GM12878 (cell line): ENCODE results near the gene FUT8. TPM values are rescaled to one million over a fixed set of nuclear protein-coding genes. Genes with fewer than 3 reads are reported as not detected.

Source experiments
- CBX5 ChIP-seq: sonication (generic); IDR thresholded peaks from 2 replicates; pipeline ENCODE4 v1.6.1; 2016; ENCODE audit warnings: low read depth, moderate library complexity, mild to moderate bottlenecking, inconsistent platforms
- CHD4 ChIP-seq: fragments of 200-600 bp; sonication (generic); IDR thresholded peaks from 2 replicates; pipeline ENCODE4 v1.6.1; 2016; ENCODE audit warnings: mild to moderate bottlenecking
- CREB1 ChIP-seq: IDR thresholded peaks from 2 replicates; pipeline ENCODE4 v1.6.1; 2012; ENCODE audit warnings: low read depth, mild to moderate bottlenecking, inconsistent platforms
- E2F8 ChIP-seq: fragments of 450-650 bp; IDR thresholded peaks from 2 replicates; pipeline ENCODE4 v1.6.1; 2018; ENCODE audit warnings: mild to moderate bottlenecking, low read depth, moderate library complexity; ENCODE audit not compliant: partially characterized antibody
- HDGF ChIP-seq: fragments of 450-650 bp; IDR thresholded peaks from 2 replicates; pipeline ENCODE4 v1.6.1; 2016; ENCODE audit warnings: antibody characterized with exemption
- KDM1A ChIP-seq: fragments of 200-600 bp; sonication (generic); IDR thresholded peaks from 2 replicates; pipeline ENCODE4 v1.6.1; 2016; ENCODE audit warnings: borderline replicate concordance
- MXI1 ChIP-seq: fragments of 150-350 bp; IDR thresholded peaks from 2 replicates; pipeline ENCODE4 v1.6.1; 2011; ENCODE audit warnings: low read depth, mild to moderate bottlenecking, inconsistent platforms, low read length, improper control_type of control experiment
- NFYB ChIP-seq: IDR thresholded peaks from 2 replicates; pipeline ENCODE4 v1.6.1; 2011; ENCODE audit warnings: low read depth, mild to moderate bottlenecking, low read length, improper control_type of control experiment, moderate library complexity; ENCODE audit not compliant: insufficient read depth
- NR2C1 ChIP-seq: fragments of 450-650 bp; IDR thresholded peaks from 2 replicates; pipeline ENCODE4 v1.6.1; 2017; ENCODE audit warnings: antibody characterized with exemption, mild to moderate bottlenecking, moderate library complexity
- PBX3 ChIP-seq: IDR thresholded peaks from 2 replicates; pipeline ENCODE4 v1.6.1; 2011; ENCODE audit warnings: mild to moderate bottlenecking, low read depth, low read length, moderate library complexity; ENCODE audit not compliant: insufficient replicate concordance
- POU2F2 ChIP-seq: IDR thresholded peaks from 3 replicates; pipeline ENCODE4 v1.6.1; 2011; ENCODE audit warnings: low read depth, mild to moderate bottlenecking, low read length, borderline replicate concordance
- PRDM15 ChIP-seq: fragments of 450-650 bp; formaldehyde crosslinking; IDR thresholded peaks from 2 replicates; pipeline ENCODE4 v1.4.0; 2020; ENCODE audit warnings: mild to moderate bottlenecking, moderate library complexity
- RUNX3 ChIP-seq: IDR thresholded peaks from 2 replicates; pipeline ENCODE4 v1.6.1; 2012; ENCODE audit warnings: low read length, inconsistent platforms
- SMAD1 ChIP-seq: fragments of 450-650 bp; IDR thresholded peaks from 2 replicates; pipeline ENCODE4 v1.6.1; 2018; ENCODE audit warnings: mild to moderate bottlenecking, low read depth; ENCODE audit not compliant: partially characterized antibody
- SMARCA5 ChIP-seq: fragments of 450-650 bp; IDR thresholded peaks from 2 replicates; pipeline ENCODE4 v1.6.1; 2017; ENCODE audit warnings: mild to moderate bottlenecking
- TBL1XR1 ChIP-seq: IDR thresholded peaks from 2 replicates; pipeline ENCODE4 v1.6.1; 2012; ENCODE audit warnings: low read depth, low read length, improper control_type of control experiment
- TCF3 ChIP-seq: IDR thresholded peaks from 2 replicates; pipeline ENCODE4 v1.6.1; 2012; ENCODE audit warnings: low read depth, mild to moderate bottlenecking, low read length, borderline replicate concordance; ENCODE audit not compliant: insufficient read depth
- USF2 ChIP-seq: IDR thresholded peaks from 2 replicates; pipeline ENCODE4 v1.6.1; 2011; ENCODE audit warnings: low read depth, low read length, improper control_type of control experiment, borderline replicate concordance
- WRNIP1 ChIP-seq: IDR thresholded peaks from 2 replicates; pipeline ENCODE4 v1.6.1; 2011; ENCODE audit warnings: low read depth, low read length, improper control_type of control experiment, borderline replicate concordance
- YY1 ChIP-seq: IDR thresholded peaks from 2 replicates; pipeline ENCODE4 v1.6.1; 2011; ENCODE audit warnings: low read depth, mild to moderate bottlenecking, low read length
- ZNF274 ChIP-seq: IDR thresholded peaks from one replicate; pipeline ENCODE4 v1.8.0; 2011; ENCODE audit not compliant: insufficient read length, insufficient read depth
- ZSCAN29 ChIP-seq: fragments of 450-650 bp; IDR thresholded peaks from 2 replicates; pipeline ENCODE4 v1.6.1; 2017; ENCODE audit warnings: mild to moderate bottlenecking, moderate library complexity
- ZZZ3 ChIP-seq: IDR thresholded peaks from 2 replicates; pipeline ENCODE4 v1.6.1; 2011; ENCODE audit warnings: low read depth; ENCODE audit not compliant: control insufficient read depth, insufficient read length
- polyA plus RNA-seq, 11 experiments: library from polyadenylated mRNA; depleted of rRNA in 4 of 11; unstranded in 6 of 11; stranded (reverse) in 5 of 11; fragments of >200 nt; fragmentation: Nextera tagmentation in 4 of 11; fragmentation: Illumina TruSeq in 1 of 11; extraction: Ambion mirVana in 4 of 11; extraction: Trizol in 1 of 11; gene quantifications; 1 replicate in 1 of 11; 2 replicates in 10 of 11; pipeline versions ENCODE4 v1.2.1 to v1.2.3, GENCODE V29; 2011 to 2016; ENCODE audit warnings: inconsistent platforms in 2 of 11, missing spikeins in 2 of 11, low read depth in 1 of 11
- total RNA-seq, 4 experiments: library from RNA; depleted of rRNA in 3 of 4; stranded (reverse); fragments of >200 nt in 3 of 4; fragmentation: Illumina TruSeq in 1 of 4; extraction: Trizol in 1 of 4; gene quantifications; 2 replicates each; pipeline versions ENCODE4 v1.2.1 to v1.2.3, GENCODE V29; 2013 to 2021

The FUT8 gene
- total and polyA plus RNA-seq, 10 of the 15 experiments (the other 5 are each of a cell fraction or from before 2014, with no cell fraction given): 21.3 to 106 (median 66.3) TPM

- TF ChIP-seq E2F8: no peak
- TF ChIP-seq POU2F2: peak; percentile 22; the same call in 1 of the 3 replicates
- no peak for TF ChIP-seq TBL1XR1
- 0 out of 2 replicates have a peak, but pooled peaks have one; percentile 34 for TF ChIP-seq TCF3
- no peak for TF ChIP-seq ZNF274
- TF ChIP-seq RUNX3: 0 out of 2 replicates have a peak, but pooled peaks have one; percentile 15
- no peak for TF ChIP-seq ZSCAN29
- TF ChIP-seq MXI1: no peak
- TF ChIP-seq YY1: 0 out of 2 replicates have a peak, but pooled peaks have one; percentile 13
- no peak for TF ChIP-seq CBX5
- TF ChIP-seq USF2: no peak
- TF ChIP-seq CHD4: no peak
- TF ChIP-seq PRDM15 (CRISPR knock-in tag): no peak
- peak; percentile 37; the same call in 1 of the 2 replicates for TF ChIP-seq CREB1
- TF ChIP-seq SMARCA5: no peak
- no peak for TF ChIP-seq HDGF
- no peak for TF ChIP-seq KDM1A
- TF ChIP-seq ZZZ3: no peak
- no peak for TF ChIP-seq SMAD1
- no peak for TF ChIP-seq WRNIP1
- TF ChIP-seq NFYB: peak; percentile 96
- TF ChIP-seq NR2C1: no peak
- peak; percentile 95 for TF ChIP-seq PBX3
Measured at GRCh38 chr14:65411656-65412031, 886 bp upstream of the FUT8 start (continued).
